Panc1 (cell line): ENCODE data around the gene BANF2. TPM values are rescaled to one million over a fixed set of nuclear protein-coding genes. Genes with fewer than 3 reads are reported as not detected.
"Not testable (repeated sequence)": the region's sequence is repeated elsewhere in the genome, so short reads cannot be mapped to it uniquely, and the experiment has no call there.

Source experiments
- ATAC-seq: fragments of 200-7000 bp; cut with Tn5 transposase; 2 replicates; pipeline ENCODE4 v1.9.1; 2020; ENCODE audit warnings: mild to moderate bottlenecking, moderate library complexity
- BruUV-seq: library from RNA; stranded (reverse); fragments of 400-500 nt; replicated peaks from 2 replicates; lab custom pipeline; 2021; lab: Mats Ljungman, UMichigan
- CTCF ChIA-PET: fragments of 300-600 bp; sonication (Branson Sonifier 250); formaldehyde crosslinking; loops from one replicate; lab custom pipeline; 2022; ENCODE audit warnings: antibody characterized with exemption; lab: Charles Lee
- POLR2A ChIA-PET: fragments of 300-600 bp; sonication (Branson Sonifier 250); formaldehyde crosslinking; loops from one replicate; lab custom pipeline; 2022; ENCODE audit warnings: antibody characterized with exemption; lab: Charles Lee
- DNase-seq: peaks from one replicate; pipeline ENCODE4 v3.0.0-alpha.2; 2010; ENCODE audit warnings: low read depth, low spot score
- H3K27ac ChIP-seq: 2 replicates; pipeline ENCODE4 v1.5.1; 2011; ENCODE audit warnings: mild to moderate bottlenecking, low read length, inconsistent platforms
- H3K27me3 ChIP-seq: fragments of 200-500 bp; sonication (Bioruptor generic); 2 replicates; pipeline ENCODE4 v1.6.0; 2014; ENCODE audit warnings: low read length, inconsistent platforms; ENCODE audit not compliant: control insufficient read depth, insufficient read depth
- H3K36me3 ChIP-seq: fragments of 200-500 bp; sonication (Bioruptor generic); 2 replicates; pipeline ENCODE4 v1.5.1; 2014; ENCODE audit warnings: inconsistent platforms, mild to moderate bottlenecking, low read length, moderate library complexity; ENCODE audit not compliant: control insufficient read depth, insufficient read depth
- H3K4me1 ChIP-seq: 2 replicates; pipeline ENCODE4 v1.5.1; 2011; ENCODE audit warnings: inconsistent platforms, mild to moderate bottlenecking, low read length, moderate library complexity; ENCODE audit not compliant: control insufficient read depth, insufficient read depth
- H3K4me3 ChIP-seq, 2 experiments: 2 replicates each; pipeline ENCODE4 v1.5.1; 2011 to 2012; ENCODE audit warnings: low read depth in 2 of 2, low read length in 2 of 2, mild to moderate bottlenecking in 2 of 2, inconsistent platforms in 1 of 2, moderate library complexity in 1 of 2
- H3K9me3 ChIP-seq: fragments of 200-500 bp; sonication (Bioruptor generic); 2 replicates; pipeline ENCODE4 v1.5.1; 2014; ENCODE audit warnings: low read depth, mild to moderate bottlenecking, inconsistent platforms, low read length, moderate library complexity; ENCODE audit not compliant: control insufficient read depth, insufficient read depth
- CTCF ChIP-seq: fragments of 450-650 bp; IDR thresholded peaks from 2 replicates; pipeline ENCODE4 v1.5.1; 2017; ENCODE audit warnings: mild to moderate bottlenecking
- POLR2AphosphoS5 ChIP-seq: IDR thresholded peaks from 2 replicates; pipeline ENCODE4 v1.6.1; 2012; ENCODE audit warnings: mild to moderate bottlenecking, low read depth, low read length, moderate library complexity
- REST ChIP-seq, 2 experiments: IDR thresholded peaks; 2 replicates each; pipeline ENCODE4 v1.6.1; 2011 to 2012; ENCODE audit warnings: low read depth in 2 of 2, control low read depth in 1 of 2, low read length in 1 of 2, mild to moderate bottlenecking in 1 of 2, moderate library complexity in 1 of 2; ENCODE audit not compliant: insufficient read depth in 1 of 2
- SIN3A ChIP-seq: IDR thresholded peaks from 2 replicates; pipeline ENCODE4 v1.6.1; 2012; ENCODE audit warnings: low read depth, mild to moderate bottlenecking, low read length, moderate library complexity, borderline replicate concordance; ENCODE audit not compliant: insufficient read depth
- TCF7L2 ChIP-seq: IDR thresholded peaks from 2 replicates; pipeline ENCODE4 v1.6.1; 2011; ENCODE audit warnings: mild to moderate bottlenecking, low read depth, low read length, inconsistent platforms
- in situ Hi-C: cut with HindIII; loops from 2 replicates; pipeline ENCODE4 v1.10.0; 2016; ENCODE audit warnings: low sequenced_read_pairs, low pct_unique_long_range_greater_than_20kb
- intact Hi-C: fragments of 100-400 bp; cut with micrococcal nuclease; formaldehyde crosslinking; loops from one replicate; pipeline ENCODE4 v1.10.0; 2022; ENCODE audit not compliant: unreplicated experiment
- total RNA-seq: library from RNA; stranded (reverse); gene quantifications from one replicate; pipeline ENCODE4 v1.2.1, GENCODE V29; 2021; ENCODE audit not compliant: unreplicated experiment

BANF2 gene
- total RNA-seq, 1 experiment from 2014 or later: not detected

- Histone ChIP-seq H3K36me3 (no peaks in the 10 kb centered on the region), H3K4me1 (no peaks in the 10 kb centered on the region), H3K9me3 (no peaks in the 10 kb centered on the region), H3K4me3 (no peak overlapping the region), H3K27me3 (no peaks in the 10 kb centered on the region), H3K27ac (no peak overlapping the region)
- BruUV-seq: no TSS peak
- ATAC-seq: no peak
- in situ Hi-C loops: no loop called here
- no peak for TF ChIP-seq SIN3A
- TF ChIP-seq CTCF: no peak
- no peak for TF ChIP-seq TCF7L2
- no peak for TF ChIP-seq POLR2AphosphoS5
- TF ChIP-seq REST (IDR thresholded peaks at IDR 0.05; ENCODE audit: insufficient read depth in 1 of 2, low read depth in 2 of 2, low read length in 1 of 2): no peak
- intact Hi-C loops: no loop called here
- ChIA-PET POLR2A (no interaction called here), CTCF (no interaction called here)
- no peak for DNase-seq
These were observed 76.8 kb downstream of the BANF2 start for GRCh38 chr20:17776551-17776950.

- BruUV-seq, intact Hi-C loops, H3K27ac ChIP-seq, H3K4me3 ChIP-seq, H3K27me3 ChIP-seq, H3K36me3 ChIP-seq, H3K4me1 ChIP-seq, DNase-seq, in situ Hi-C loops, ATAC-seq, POLR2A ChIA-PET, H3K9me3 ChIP-seq, CTCF ChIA-PET: not testable (repeated sequence)
These were observed 79.2 kb downstream of the BANF2 start for GRCh38 chr20:17779011-17779410.

- no peaks in the 10 kb centered on the region for H3K27me3 ChIP-seq
- ChIA-PET POLR2A (no interaction called here), CTCF (no interaction called here)
- BruUV-seq: no TSS peak
- in situ Hi-C loops (no loop called here), intact Hi-C loops (no loop called here)
- H3K4me3 ChIP-seq: no peak overlapping the region
- DNase-seq (no peak), ATAC-seq (no peak)
- H3K9me3 ChIP-seq: no peaks in the 10 kb centered on the region
- H3K4me1 ChIP-seq: no peaks in the 10 kb centered on the region
- no peak overlapping the region for H3K27ac ChIP-seq
- TF ChIP-seq POLR2AphosphoS5 (no peak), REST (IDR thresholded peaks at IDR 0.05; ENCODE audit: insufficient read depth in 1 of 2, low read depth in 2 of 2, low read length in 1 of 2) (no peak), CTCF (no peak), SIN3A (no peak), TCF7L2 (no peak)
- H3K36me3 ChIP-seq: no peaks in the 10 kb centered on the region
These were observed 83.0 kb downstream of the BANF2 start for GRCh38 chr20:17782768-17783167.
